ENCODE results near the gene TSSK3.

DNA sequence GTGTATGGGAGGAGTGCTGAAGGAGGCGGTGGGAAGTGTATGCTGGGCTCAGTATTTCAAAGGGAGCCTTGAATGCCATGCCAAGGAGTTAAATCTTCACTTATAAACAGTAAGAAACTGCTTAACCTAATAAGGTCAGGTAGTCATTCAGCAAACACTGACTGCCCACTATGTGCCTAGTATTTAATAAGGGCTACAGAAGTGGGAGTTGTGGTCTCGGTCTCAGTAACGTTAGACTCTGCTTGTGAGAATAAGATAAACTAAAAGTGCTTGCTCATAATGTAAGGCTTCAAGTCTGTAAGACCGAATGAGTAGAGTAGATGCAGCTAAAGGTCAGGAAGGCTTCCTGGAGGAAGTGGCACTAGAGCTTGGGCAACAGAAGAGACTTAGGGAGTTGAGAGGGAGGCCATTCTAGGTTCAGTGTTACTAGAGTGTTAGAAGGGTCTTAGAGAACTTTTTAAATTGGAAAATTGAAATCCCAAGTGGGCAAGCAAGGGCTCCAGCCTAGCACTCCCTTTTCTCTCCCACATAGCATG is 32.3 kb upstream of the TSSK3 start:
- TF ChIP-seq, protein P1, sequence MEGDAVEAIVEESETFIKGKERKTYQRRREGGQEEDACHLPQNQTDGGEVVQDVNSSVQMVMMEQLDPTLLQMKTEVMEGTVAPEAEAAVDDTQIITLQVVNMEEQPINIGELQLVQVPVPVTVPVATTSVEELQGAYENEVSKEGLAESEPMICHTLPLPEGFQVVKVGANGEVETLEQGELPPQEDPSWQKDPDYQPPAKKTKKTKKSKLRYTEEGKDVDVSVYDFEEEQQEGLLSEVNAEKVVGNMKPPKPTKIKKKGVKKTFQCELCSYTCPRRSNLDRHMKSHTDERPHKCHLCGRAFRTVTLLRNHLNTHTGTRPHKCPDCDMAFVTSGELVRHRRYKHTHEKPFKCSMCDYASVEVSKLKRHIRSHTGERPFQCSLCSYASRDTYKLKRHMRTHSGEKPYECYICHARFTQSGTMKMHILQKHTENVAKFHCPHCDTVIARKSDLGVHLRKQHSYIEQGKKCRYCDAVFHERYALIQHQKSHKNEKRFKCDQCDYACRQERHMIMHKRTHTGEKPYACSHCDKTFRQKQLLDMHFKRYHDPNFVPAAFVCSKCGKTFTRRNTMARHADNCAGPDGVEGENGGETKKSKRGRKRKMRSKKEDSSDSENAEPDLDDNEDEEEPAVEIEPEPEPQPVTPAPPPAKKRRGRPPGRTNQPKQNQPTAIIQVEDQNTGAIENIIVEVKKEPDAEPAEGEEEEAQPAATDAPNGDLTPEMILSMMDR (IDR thresholded peaks at IDR 0.05) = no peak
- TF ChIP-seq EP300 (IDR thresholded peaks at IDR 0.05) = no peak
